Measurements from ENCODE around the gene TIAM1. TPM values are rescaled to one million over a fixed set of nuclear protein-coding genes. Genes with fewer than 3 reads are reported as not detected.

Gene TIAM1
- total RNA-seq, 4 donors from 2014 or later: 6.5 to 36.4 (median 13.0) TPM

- DNase-seq (ENCODE audit: low spot score) (no peak), ATAC-seq (ENCODE audit: low FRiP score) (no peak)
- TF ChIP-seq CTCF (IDR thresholded peaks at IDR 0.05): no peak
Measured at GRCh38 chr21:31115249-31115648, 228.8 kb downstream of the TIAM1 start.

GRCh38 chr21:31111093-31111492 is 233.0 kb downstream of the TIAM1 start:
- ATAC-seq (ENCODE audit: low FRiP score) (no peak), DNase-seq (ENCODE audit: low spot score) (no peak)
- TF ChIP-seq CTCF (IDR thresholded peaks at IDR 0.05): no peak

GRCh38 chr21:31110430-31110829 is 233.6 kb downstream of the TIAM1 start:
- ATAC-seq (ENCODE audit: low FRiP score) (no peak), DNase-seq (ENCODE audit: low spot score) (no peak)
- no peak for TF ChIP-seq CTCF (IDR thresholded peaks at IDR 0.05)

DNA sequence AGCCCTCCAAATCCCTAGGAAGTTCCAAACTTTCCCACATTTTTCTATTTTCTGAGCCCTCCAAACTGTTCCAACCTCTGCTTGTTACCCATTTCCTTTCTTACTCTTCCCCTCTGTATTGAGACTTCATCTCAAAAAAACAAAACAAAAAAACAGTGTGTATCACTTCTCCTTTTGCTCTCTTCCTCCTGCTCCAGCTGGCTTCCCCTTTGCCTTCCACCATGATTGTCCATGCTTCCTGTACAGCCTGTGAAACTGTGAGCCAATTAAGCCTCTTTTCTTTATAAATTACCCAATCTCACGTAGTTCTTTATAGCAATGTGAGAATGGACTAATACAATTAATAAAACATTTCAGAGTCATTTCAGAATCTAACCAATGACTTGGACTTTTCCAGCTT is 236.2 kb downstream of the TIAM1 start:
- no peak for ATAC-seq (ENCODE audit: low FRiP score)
- DNase-seq (ENCODE audit: low spot score): no peak
- no peak for TF ChIP-seq CTCF (IDR thresholded peaks at IDR 0.05)

DNA sequence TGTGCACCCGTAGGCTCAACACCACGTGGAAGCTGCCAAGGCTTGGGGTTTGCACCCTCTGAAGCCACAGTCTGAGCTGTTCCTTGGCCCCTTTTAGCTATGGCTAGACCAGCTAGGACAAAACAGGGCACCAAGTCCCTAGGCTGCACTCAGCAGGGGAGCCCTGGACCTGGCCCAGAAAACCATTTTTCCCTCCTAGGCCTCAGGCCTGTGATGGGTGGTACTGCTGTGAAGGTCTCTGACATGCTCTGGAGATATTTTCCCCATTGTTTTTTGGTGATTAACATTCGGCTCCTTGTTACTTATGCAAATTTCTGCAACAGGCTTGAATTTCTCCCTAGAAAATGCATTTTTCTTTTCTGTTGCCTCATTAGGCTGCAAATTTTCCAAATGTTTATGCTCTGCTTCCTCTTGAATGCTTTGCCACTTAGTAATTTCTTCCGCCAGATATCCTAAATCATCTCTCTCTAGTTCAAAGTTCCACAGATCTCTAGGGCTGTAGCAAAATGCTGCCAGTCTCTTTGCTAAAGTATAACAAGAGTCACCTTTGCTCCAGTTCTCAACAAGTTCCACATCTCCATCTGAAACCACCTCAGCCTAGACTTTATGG is 236.8 kb downstream of the TIAM1 start:
- ATAC-seq (ENCODE audit: low FRiP score): no peak
- TF ChIP-seq CTCF (IDR thresholded peaks at IDR 0.05): no peak
- DNase-seq (ENCODE audit: low spot score): no peak

DNA sequence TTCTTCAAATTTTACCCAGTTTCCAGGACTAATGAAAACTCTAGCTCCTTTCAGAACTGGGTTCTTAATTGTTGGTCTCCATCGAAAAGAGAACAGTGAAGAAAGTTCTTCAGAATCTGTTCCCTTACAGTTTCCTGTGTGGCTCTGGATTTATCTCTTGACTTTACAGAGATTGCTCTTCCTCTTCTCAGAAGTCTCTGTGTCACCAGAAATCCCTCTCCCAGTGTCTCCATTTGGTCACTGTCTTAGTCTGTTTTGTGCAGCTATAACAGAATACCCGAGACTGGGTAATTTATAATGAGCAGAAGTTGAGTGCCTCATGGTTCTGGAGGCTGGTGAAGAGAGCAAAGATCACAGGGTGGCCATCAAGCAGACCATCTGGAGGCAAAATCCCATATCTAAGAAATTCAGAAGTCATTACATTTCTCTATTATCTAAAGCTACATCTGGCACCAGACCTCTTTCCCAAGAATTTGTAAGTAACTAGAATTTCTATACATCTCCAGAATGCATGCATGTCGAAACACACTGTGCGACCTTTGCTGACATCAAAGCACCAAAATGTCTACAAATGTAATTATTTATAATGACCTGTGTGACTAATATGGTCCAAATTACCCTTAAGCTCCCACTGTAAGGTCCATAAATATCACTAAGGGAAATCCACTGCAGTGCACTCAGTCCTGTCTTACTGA is 240.3 kb downstream of the TIAM1 start:
- ATAC-seq (ENCODE audit: low FRiP score): no peak
- no peak for TF ChIP-seq CTCF (IDR thresholded peaks at IDR 0.05)

GRCh38 chr21:31103163-31103562 is 240.9 kb downstream of the TIAM1 start:
- DNase-seq (ENCODE audit: low spot score): no peak
- ATAC-seq (ENCODE audit: low FRiP score): no peak
- no peak for TF ChIP-seq CTCF (IDR thresholded peaks at IDR 0.05)

More for the DNA sequence above, 240.3 kb downstream of the TIAM1 start:
- DNase-seq (ENCODE audit: low spot score): no peak
